T-helper 17 cell (primary cell): Measurements from ENCODE around the gene ADO. TPM values are rescaled to one million over a fixed set of nuclear protein-coding genes. Genes with fewer than 3 reads are reported as not detected.

Source experiments
- ATAC-seq: fragments of 150-1000 bp; cut with Tn5 transposase; 2 replicates; pipeline ENCODE4 v1.10.0; 2021; ENCODE audit warnings: mild to moderate bottlenecking, moderate library complexity
- DNase-seq, 3 donors: peaks; one replicate each; pipeline versions ENCODE4 v3.0.0 to v3.0.0-alpha.2; 2020 to 2021
- H3K9me3 ChIP-seq: one replicate; pipeline ENCODE4 v1.7.0; 2013; ENCODE audit warnings: low read length, mild to moderate bottlenecking; ENCODE audit not compliant: control insufficient read depth, poor library complexity, severe bottlenecking
- H3K27ac Mint-ChIP-seq: one replicate; pipeline ENCODE4 v1.8.0; 2022; ENCODE audit warnings: mild to moderate bottlenecking, moderate library complexity, mixed read lengths
- H3K27me3 Mint-ChIP-seq: one replicate; pipeline ENCODE4 v1.8.0; 2022; ENCODE audit warnings: mixed read lengths
- H3K36me3 Mint-ChIP-seq: one replicate; pipeline ENCODE4 v1.8.0; 2022; ENCODE audit warnings: low read depth, mixed read lengths
- H3K4me1 Mint-ChIP-seq: one replicate; pipeline ENCODE4 v1.8.0; 2022; ENCODE audit warnings: mild to moderate bottlenecking, mixed read lengths
- H3K4me3 Mint-ChIP-seq: one replicate; pipeline ENCODE4 v1.8.0; 2022; ENCODE audit warnings: mild to moderate bottlenecking, moderate library complexity, mixed read lengths
- total RNA-seq, 4 donors: library from RNA in 2 of 4; stranded (reverse) in 2 of 4; gene quantifications; one replicate each; pipeline ENCODE4 v1.2.3 and lab custom pipeline; 2022 to 2026

The ADO gene
- total RNA-seq, 2 donors from 2014 or later = 10.0 to 11.2 TPM

GRCh38 chr10:62816331-62817120 lies 12.0 kb downstream of the ADO start, which contains the start of gene EGR2:
TSS of gene EGR2 (minus strand) at chr10:62816366. CDS start at chr10:62816029, 337 bp downstream.
- DNase-seq (peak; percentile 80 to 93 (median 87)), ATAC-seq (peak; percentile 86)
- no peaks in the 10 kb centered on the region for H3K9me3 ChIP-seq
- Mint-ChIP-seq H3K4me1 (peaks cover 36% of the 10 kb centered on the region), H3K27me3 (peaks cover 53% of the 10 kb centered on the region), H3K36me3 (peaks cover 4% of the 10 kb centered on the region), H3K4me3 (peak within 1 kb of the TSS; percentile 99), H3K27ac (peak within 1 kb of the TSS; percentile 94)

DNA sequence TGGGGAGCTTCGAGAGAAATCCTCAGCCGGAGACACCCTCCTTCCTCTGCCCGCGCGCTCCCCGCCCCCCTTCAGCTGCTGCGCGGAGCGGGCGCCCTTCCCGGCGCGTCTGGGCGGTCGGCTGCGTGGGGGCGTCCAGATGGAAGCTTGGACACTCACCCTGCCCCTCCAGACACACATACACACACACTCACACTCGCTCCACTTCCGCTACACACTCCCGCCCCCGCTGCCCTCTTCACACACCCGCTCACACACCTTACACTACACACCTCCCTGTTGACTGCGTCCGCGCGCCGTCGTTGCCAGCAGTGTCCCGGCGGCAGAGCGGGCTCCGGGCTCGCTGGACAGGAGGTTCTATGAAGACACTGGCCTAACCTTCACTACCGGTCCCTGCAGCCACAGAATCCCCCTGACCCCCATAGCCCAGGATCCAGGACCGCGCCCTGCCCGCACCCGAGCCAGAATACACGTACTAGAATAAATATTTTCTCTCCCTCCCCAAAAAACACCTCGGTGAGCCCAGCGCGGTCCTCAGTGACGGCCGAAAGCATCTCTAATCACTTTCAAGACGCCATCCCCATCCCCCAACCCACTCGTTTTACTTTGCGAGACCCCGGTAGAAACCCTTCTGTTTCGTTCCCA lies 12.7 kb downstream of the ADO start:
- H3K9me3 ChIP-seq = no peaks in the 10 kb centered on the region
- ATAC-seq (peak; percentile 30), DNase-seq (peak; percentile 37 to 48 (median 43))
- peaks cover 4% of the 10 kb centered on the region for H3K36me3 Mint-ChIP-seq
- peaks cover 53% of the 10 kb centered on the region for H3K27me3 Mint-ChIP-seq
- H3K4me1 Mint-ChIP-seq = peaks cover 34% of the 10 kb centered on the region
- peak overlapping the region; percentile 94 for H3K27ac Mint-ChIP-seq
- H3K4me3 Mint-ChIP-seq = peak overlapping the region; percentile 99

DNA sequence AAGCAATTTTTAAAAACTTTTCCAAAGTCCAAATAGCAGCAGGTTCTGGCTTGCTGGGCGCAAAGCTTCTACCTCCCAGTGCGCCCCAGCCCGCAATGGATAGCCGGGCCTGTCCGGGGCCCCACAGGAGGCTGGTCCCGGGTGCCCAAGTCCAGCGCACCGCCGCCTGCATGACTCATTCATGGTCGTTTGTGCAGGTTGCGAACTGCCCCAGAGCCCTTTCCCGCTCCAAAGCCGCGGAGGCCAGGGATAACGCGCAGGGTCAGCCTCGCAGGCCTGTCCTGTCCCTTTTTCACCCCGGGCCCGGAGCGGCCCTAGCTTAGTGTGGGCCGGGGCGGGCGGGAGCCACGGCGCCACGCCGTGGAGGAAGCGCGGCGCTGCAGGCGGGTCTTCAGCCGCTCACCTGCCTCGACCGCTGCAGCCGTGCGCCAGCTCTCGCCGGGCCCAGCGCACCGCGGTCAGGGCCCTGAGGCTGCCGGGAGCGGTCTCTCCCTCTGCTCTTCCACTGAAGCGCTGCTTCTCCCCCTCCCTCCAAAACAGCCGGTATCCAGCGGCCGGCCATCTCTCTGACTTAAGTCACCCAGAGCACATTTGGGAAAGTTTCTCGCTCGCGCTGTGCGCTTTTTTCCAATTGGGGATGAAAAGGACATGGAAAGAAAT lies 13.4 kb downstream of the ADO start:
- DNase-seq (peak; percentile 52 to 62 (median 56)), ATAC-seq (peak; percentile 32)
- H3K9me3 ChIP-seq = no peaks in the 10 kb centered on the region
- Mint-ChIP-seq H3K27ac (peak overlapping the region; percentile 94), H3K27me3 (peaks cover 53% of the 10 kb centered on the region), H3K4me3 (peak overlapping the region; percentile 99), H3K4me1 (peaks cover 34% of the 10 kb centered on the region), H3K36me3 (peaks cover 4% of the 10 kb centered on the region)

GRCh38 chr10:62818426-62819011 lies 14.0 kb downstream of the ADO start:
- DNase-seq (peak in 2 of 3 donors; percentile 17 to 34), ATAC-seq (no peak)
- H3K9me3 ChIP-seq = no peaks in the 10 kb centered on the region
- peak overlapping the region; percentile 94 for H3K27ac Mint-ChIP-seq
- peaks cover 50% of the 10 kb centered on the region for H3K27me3 Mint-ChIP-seq
- H3K4me1 Mint-ChIP-seq = peaks cover 33% of the 10 kb centered on the region
- peak overlapping the region; percentile 99 for H3K4me3 Mint-ChIP-seq
- peaks cover 4% of the 10 kb centered on the region for H3K36me3 Mint-ChIP-seq

- Mint-ChIP-seq H3K4me3 (no peak overlapping the region), H3K36me3 (peaks cover 4% of the 10 kb centered on the region), H3K27me3 (peaks cover 47% of the 10 kb centered on the region), H3K4me1 (peaks cover 26% of the 10 kb centered on the region), H3K27ac (no peak overlapping the region)
- no peak for DNase-seq
- ATAC-seq = no peak
- H3K9me3 ChIP-seq = no peaks in the 10 kb centered on the region
Observed at GRCh38 chr10:62819141-62819920, 14.8 kb downstream of the ADO start.

DNA sequence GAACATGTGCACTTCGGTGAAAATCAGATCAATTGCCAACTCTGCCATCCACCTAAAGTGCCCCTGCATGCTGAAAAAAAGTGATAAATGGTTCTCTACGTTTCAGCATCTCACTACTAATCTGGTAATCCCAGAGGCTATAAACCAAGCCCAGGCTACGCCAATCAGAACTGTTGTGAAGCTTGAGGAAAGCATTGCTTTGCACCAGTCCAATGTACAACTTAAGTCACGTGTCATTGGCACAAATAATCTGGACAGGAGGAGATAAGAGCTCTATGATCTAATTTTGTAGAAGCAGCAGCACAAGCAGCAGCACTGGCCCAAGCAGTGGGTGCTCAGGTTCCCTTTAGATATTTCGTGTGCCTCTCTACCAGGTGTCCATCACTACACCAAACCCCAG lies 16.1 kb downstream of the ADO start:
- H3K9me3 ChIP-seq = no peaks in the 10 kb centered on the region
- Mint-ChIP-seq H3K27me3 (peaks cover 35% of the 10 kb centered on the region), H3K36me3 (peaks cover 4% of the 10 kb centered on the region), H3K27ac (no peak overlapping the region), H3K4me3 (no peak overlapping the region), H3K4me1 (peaks cover 20% of the 10 kb centered on the region)
- no peak for DNase-seq
- ATAC-seq = no peak

DNA sequence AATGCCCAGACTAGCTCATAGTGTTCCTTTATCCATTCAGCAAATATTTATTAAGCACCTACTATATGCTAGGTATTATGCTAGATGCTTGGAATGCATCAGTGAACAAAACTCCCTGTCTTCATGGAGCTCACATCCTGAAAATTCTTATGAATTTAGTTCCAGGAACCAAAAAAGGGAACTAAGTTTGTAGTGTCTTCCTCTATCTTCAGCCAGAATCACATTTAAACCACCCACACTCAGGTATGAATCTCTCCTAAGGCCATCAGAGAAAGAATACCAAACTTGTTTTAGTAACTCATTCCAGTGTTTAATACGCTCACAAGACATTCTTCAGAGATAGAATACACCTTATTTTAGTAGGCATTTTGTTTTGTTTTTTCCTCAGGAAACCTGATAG lies 21.8 kb downstream of the ADO start:
- no peaks in the 10 kb centered on the region for H3K9me3 ChIP-seq
- no peaks in the 10 kb centered on the region for H3K4me1 Mint-ChIP-seq
- H3K27ac Mint-ChIP-seq = no peak overlapping the region
- DNase-seq (no peak), ATAC-seq (no peak)
- H3K4me3 Mint-ChIP-seq = no peak overlapping the region
- no peaks in the 10 kb centered on the region for H3K36me3 Mint-ChIP-seq
- H3K27me3 Mint-ChIP-seq = peaks cover 8% of the 10 kb centered on the region

DNA sequence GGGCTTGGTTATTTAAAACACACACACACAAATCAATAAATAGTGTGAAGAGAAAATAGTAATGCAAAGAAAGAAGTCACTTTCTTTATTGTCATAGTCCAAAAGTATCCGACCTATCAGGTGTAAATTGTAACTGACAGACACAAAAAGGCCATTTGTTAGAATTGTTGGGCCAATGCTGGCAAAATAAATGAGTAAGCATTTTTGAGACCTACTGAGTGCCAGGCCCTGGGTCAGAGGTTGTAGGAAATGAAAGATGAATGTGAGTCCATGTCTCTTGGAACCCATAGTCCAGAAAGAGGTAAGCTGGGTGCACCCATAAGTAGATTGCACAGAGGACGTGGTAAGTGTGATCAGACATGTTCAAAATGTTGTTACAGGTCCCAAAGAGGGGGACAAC lies 25.1 kb downstream of the ADO start:
- DNase-seq (no peak), ATAC-seq (no peak)
- peaks cover 21% of the 10 kb centered on the region for H3K27me3 Mint-ChIP-seq
- H3K27ac Mint-ChIP-seq = no peak overlapping the region
- H3K4me3 Mint-ChIP-seq = no peak overlapping the region
- no peaks in the 10 kb centered on the region for H3K4me1 Mint-ChIP-seq
- peaks cover 2% of the 10 kb centered on the region for H3K36me3 Mint-ChIP-seq
- H3K9me3 ChIP-seq = no peaks in the 10 kb centered on the region

GRCh38 chr10:62830679-62831078 lies 26.2 kb downstream of the ADO start:
- Mint-ChIP-seq H3K36me3 (peaks cover 2% of the 10 kb centered on the region), H3K27ac (no peak overlapping the region), H3K4me1 (no peaks in the 10 kb centered on the region), H3K4me3 (no peak overlapping the region), H3K27me3 (peaks cover 21% of the 10 kb centered on the region)
- H3K9me3 ChIP-seq = no peaks in the 10 kb centered on the region
- no peak for DNase-seq
- ATAC-seq = no peak

GRCh38 chr10:62831346-62831745 lies 26.8 kb downstream of the ADO start:
- Mint-ChIP-seq H3K27me3 (peaks cover 21% of the 10 kb centered on the region), H3K36me3 (peaks cover 2% of the 10 kb centered on the region), H3K4me3 (no peak overlapping the region), H3K27ac (no peak overlapping the region), H3K4me1 (no peaks in the 10 kb centered on the region)
- DNase-seq = no peak
- ATAC-seq = no peak
- no peaks in the 10 kb centered on the region for H3K9me3 ChIP-seq

- ATAC-seq = no peak
- Mint-ChIP-seq H3K4me3 (no peak overlapping the region), H3K27me3 (peaks cover 24% of the 10 kb centered on the region), H3K27ac (no peak overlapping the region), H3K4me1 (no peaks in the 10 kb centered on the region), H3K36me3 (no peaks in the 10 kb centered on the region)
- no peak for DNase-seq
- H3K9me3 ChIP-seq = no peaks in the 10 kb centered on the region
Observed at GRCh38 chr10:62839590-62839989, 35.1 kb downstream of the ADO start.

DNA sequence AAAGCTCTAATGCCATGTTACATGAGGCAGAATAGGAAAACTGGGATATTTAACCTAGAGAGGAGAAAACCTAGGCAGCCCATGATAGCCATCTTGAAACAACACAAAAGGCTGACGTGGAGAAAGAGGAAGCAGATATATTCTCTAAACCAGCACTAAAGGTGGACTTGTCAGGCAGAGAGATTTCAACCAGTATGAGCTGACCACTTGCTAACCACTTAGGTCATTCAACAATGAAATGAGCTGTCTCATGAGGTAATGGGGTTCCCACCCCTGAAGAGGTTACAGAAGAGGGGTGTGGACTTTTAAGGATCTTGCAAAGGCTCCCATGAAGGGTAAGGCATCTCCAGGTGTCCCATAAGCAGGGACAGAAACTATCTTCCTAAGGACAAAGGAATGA lies 38.5 kb downstream of the ADO start:
- DNase-seq = no peak
- ATAC-seq = no peak
- H3K27ac Mint-ChIP-seq = no peak overlapping the region
- H3K27me3 Mint-ChIP-seq = peaks cover 18% of the 10 kb centered on the region
- H3K9me3 ChIP-seq = peaks cover 2% of the 10 kb centered on the region
- H3K4me1 Mint-ChIP-seq = no peaks in the 10 kb centered on the region
- H3K4me3 Mint-ChIP-seq = no peak overlapping the region
- H3K36me3 Mint-ChIP-seq = peaks cover 3% of the 10 kb centered on the region
